Nucleus accumbens (tissue), 56 donors: ENCODE data around the gene FAM76B.
"Not testable (repeated sequence)": the region's sequence is repeated elsewhere in the genome, so short reads cannot be mapped to it uniquely, and the experiment has no call there.

Experiments used
- DNase-seq, 56 donors: peaks; one replicate each; lab custom pipeline; 2025; lab: John Stamatoyannopoulos, UW

The FAM76B gene

GRCh38 chr11:95789506-95790122 lies at the start of gene FAM76B:
Gene FAM76B, minus strand, starts transcription at chr11:95789782. Its CDS starts 304 bp downstream, at chr11:95789478.
- peak; percentile 72 to 99 (median 96) for DNase-seq

- peak in 36 of 56 donors; percentile 1 to 65 (median 20) for DNase-seq
These were observed 46.3 kb upstream of the FAM76B start for GRCh38 chr11:95835768-95836488.

GRCh38 chr11:95835351-95835750 lies 45.8 kb upstream of the FAM76B start:
- no peak for DNase-seq

- DNase-seq: no peak
These were observed 43.8 kb upstream of the FAM76B start for GRCh38 chr11:95833378-95833777.

- no peak for DNase-seq
These were observed 43.2 kb upstream of the FAM76B start for GRCh38 chr11:95832763-95833162.

GRCh38 chr11:95831198-95831883 lies 41.8 kb upstream of the FAM76B start:
- no peak for DNase-seq

GRCh38 chr11:95829580-95830259 lies 40.1 kb upstream of the FAM76B start:
- DNase-seq: no peak

- DNase-seq: no peak
These were observed 38.1 kb upstream of the FAM76B start for GRCh38 chr11:95827696-95828095.

GRCh38 chr11:95821640-95822039 lies 32.1 kb upstream of the FAM76B start:
- no peak for DNase-seq

GRCh38 chr11:95816037-95816436 lies 26.5 kb upstream of the FAM76B start:
- no peak for DNase-seq

- not testable (repeated sequence) for DNase-seq
These were observed 21.5 kb upstream of the FAM76B start for GRCh38 chr11:95811052-95811451.

GRCh38 chr11:95806464-95806863 lies 16.9 kb upstream of the FAM76B start:
- DNase-seq: not testable (repeated sequence)

- DNase-seq: no peak
These were observed 16.3 kb upstream of the FAM76B start for GRCh38 chr11:95805869-95806268.

GRCh38 chr11:95803973-95804372 lies 14.4 kb upstream of the FAM76B start:
- DNase-seq: no peak

GRCh38 chr11:95802806-95803205 lies 13.2 kb upstream of the FAM76B start:
- DNase-seq: no peak

GRCh38 chr11:95800438-95800837 lies 10.9 kb upstream of the FAM76B start:
- DNase-seq: no peak

- DNase-seq: no peak
These were observed 10.0 kb upstream of the FAM76B start for GRCh38 chr11:95799546-95799945.

GRCh38 chr11:95796501-95796900 lies 6.9 kb upstream of the FAM76B start:
- DNase-seq: no peak

GRCh38 chr11:95795627-95796295 lies 6.2 kb upstream of the FAM76B start:
- DNase-seq: no peak

GRCh38 chr11:95794086-95794485 lies 4.5 kb upstream of the FAM76B start:
- no peak for DNase-seq
